PC-3 (cell line): ENCODE results near the gene TJAP1. TPM values are rescaled to one million over a fixed set of nuclear protein-coding genes. Genes with fewer than 3 reads are reported as not detected.

Source experiments
- ATAC-seq: fragments of 200-7000 bp; cut with Tn5 transposase; 2 replicates; pipeline ENCODE4 v1.9.1; 2020; ENCODE audit warnings: mild to moderate bottlenecking, moderate library complexity
- BruUV-seq: library from RNA; stranded (reverse); fragments of 400-500 nt; replicated peaks from 2 replicates; lab custom pipeline; 2021; lab: Mats Ljungman, UMichigan
- CTCF ChIA-PET: fragments of 300-600 bp; sonication (Branson Sonifier 250); formaldehyde crosslinking; loops from one replicate; lab custom pipeline; 2022; ENCODE audit warnings: antibody characterized with exemption; lab: Charles Lee
- POLR2A ChIA-PET: fragments of 300-600 bp; sonication (Branson Sonifier 250); formaldehyde crosslinking; loops from one replicate; lab custom pipeline; 2022; ENCODE audit warnings: antibody characterized with exemption; ENCODE audit not compliant: unreplicated experiment; lab: Charles Lee
- DNase-seq: peaks from one replicate; pipeline ENCODE4 v3.0.0-alpha.2; 2015
- H2AFZ ChIP-seq: fragments of 300-600 bp; sonication (generic); 2 replicates; pipeline ENCODE4 v1.6.0; 2016; ENCODE audit warnings: antibody characterized with exemption, low read length
- H3F3A ChIP-seq: fragments of 300-600 bp; sonication (generic); one replicate; pipeline ENCODE4 v1.6.0; 2017; ENCODE audit warnings: antibody characterized with exemption, low read length, control low read depth, mild to moderate bottlenecking; ENCODE audit not compliant: unreplicated experiment
- H3K27ac ChIP-seq: fragments of 300-600 bp; sonication (generic); 2 replicates; pipeline ENCODE4 v1.5.1; 2016; ENCODE audit warnings: mild to moderate bottlenecking, low read length
- H3K27me3 ChIP-seq: fragments of 300-600 bp; sonication (generic); 2 replicates; pipeline ENCODE4 v1.6.1; 2016; ENCODE audit warnings: low read length, mixed read lengths
- H3K36me3 ChIP-seq: fragments of 300-600 bp; sonication (generic); 2 replicates; pipeline ENCODE4 v1.6.1; 2016; ENCODE audit warnings: low read depth, mixed run types, low read length, mixed read lengths
- H3K4me1 ChIP-seq: fragments of 300-600 bp; sonication (generic); 2 replicates; pipeline ENCODE4 v1.5.1; 2016; ENCODE audit warnings: low read length; ENCODE audit not compliant: insufficient read depth
- H3K4me2 ChIP-seq: fragments of 300-600 bp; sonication (generic); 2 replicates; pipeline ENCODE4 v1.6.0; 2016; ENCODE audit warnings: low read length
- H3K4me3 ChIP-seq: fragments of 300-600 bp; sonication (generic); 2 replicates; pipeline ENCODE4 v1.5.1; 2016; ENCODE audit warnings: mild to moderate bottlenecking, low read length, mixed read lengths
- H3K79me2 ChIP-seq: fragments of 300-600 bp; sonication (generic); 2 replicates; pipeline ENCODE4 v1.6.1; 2017; ENCODE audit warnings: low read length, mixed read lengths
- H3K9ac ChIP-seq: fragments of 300-600 bp; sonication (generic); 2 replicates; pipeline ENCODE4 v1.6.0; 2016; ENCODE audit warnings: mild to moderate bottlenecking, low read length
- H3K9me2 ChIP-seq: fragments of 300-600 bp; sonication (generic); replicated peaks from 2 replicates; pipeline ENCODE4 v1.6.1; 2016; ENCODE audit warnings: mixed run types, low read length, mixed read lengths
- H3K9me3 ChIP-seq: fragments of 300-600 bp; sonication (generic); 2 replicates; pipeline ENCODE4 v1.6.1; 2016; ENCODE audit warnings: low read length, mixed read lengths
- H4K20me1 ChIP-seq: fragments of 300-600 bp; sonication (generic); 2 replicates; pipeline ENCODE4 v1.6.1; 2016; ENCODE audit warnings: low read length, mixed read lengths
- EZH2 ChIP-seq: fragments of 300-600 bp; sonication (generic); IDR thresholded peaks from one replicate; pipeline ENCODE4 v1.6.1; 2017; ENCODE audit warnings: antibody characterized with exemption, mild to moderate bottlenecking, low read length; ENCODE audit not compliant: unreplicated experiment
- EZH2phosphoT487 ChIP-seq: fragments of 300-600 bp; sonication (generic); IDR thresholded peaks from 2 replicates; pipeline ENCODE4 v1.6.1; 2018; ENCODE audit warnings: mild to moderate bottlenecking, antibody characterized with exemption, low read length, borderline replicate concordance
- intact Hi-C: fragments of 100-400 bp; cut with micrococcal nuclease; formaldehyde crosslinking; loops from 2 replicates; pipeline ENCODE4 v1.9.0; 2023
- total RNA-seq: library from RNA; depleted of rRNA; stranded (reverse); fragments of >200 nt; gene quantifications from 2 replicates; pipeline ENCODE4 v1.2.3, GENCODE V29; 2014
- TF ChIP-seq, protein P1 (sequence below): fragments of 300-600 bp; sonication (generic); conservative IDR thresholded peaks from 2 replicates; pipeline ENCODE4 v1.5.1; 2017; ENCODE audit warnings: antibody characterized with exemption, low read depth, mild to moderate bottlenecking, low read length

The TJAP1 gene
- total RNA-seq, 1 experiment from 2014 or later, result 28.5 TPM

DNA sequence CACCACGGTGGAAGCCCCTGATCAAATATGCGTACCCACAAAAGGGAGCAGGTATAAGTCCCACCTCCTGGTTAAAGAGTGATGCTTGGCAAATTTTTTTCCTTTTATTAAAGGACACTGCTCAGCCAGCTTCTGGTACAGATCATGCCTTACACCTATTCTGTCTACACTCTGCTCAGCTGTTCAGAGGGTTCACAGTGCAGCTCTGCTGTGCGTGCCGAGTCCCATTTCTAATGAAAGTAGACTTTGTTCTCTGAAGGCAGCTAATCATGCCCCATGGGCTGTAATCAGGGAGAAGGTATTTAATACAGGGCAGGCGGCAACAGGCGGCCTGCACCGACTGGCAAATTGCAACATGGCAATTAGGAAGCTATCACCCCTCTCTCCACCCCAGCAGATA lies 16.5 kb downstream of the TJAP1 start:
- DNase-seq, result no peak
- H3K9ac ChIP-seq, result no peak overlapping the region
- CTCF ChIA-PET, result no interaction called here

DNA sequence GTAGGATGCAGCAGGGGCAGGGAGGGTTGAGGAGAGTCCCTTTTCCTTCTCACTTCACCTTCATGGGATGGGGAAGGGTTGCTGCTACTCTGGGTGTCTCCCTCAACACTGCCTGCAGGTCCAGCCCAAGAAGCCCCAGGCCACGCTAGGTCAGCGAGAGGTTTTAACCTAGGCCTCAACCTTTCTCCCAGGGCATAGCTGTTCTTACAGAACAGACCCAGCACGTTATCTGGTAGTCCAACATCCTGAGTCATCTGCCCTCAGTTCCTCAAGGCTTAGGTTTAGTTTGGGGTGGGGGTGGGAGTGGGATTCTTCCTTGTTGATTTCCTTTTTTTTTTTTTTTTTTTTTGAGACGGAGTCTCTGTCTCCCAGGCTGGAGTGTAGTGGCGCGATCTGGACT lies 17.0 kb downstream of the TJAP1 start:
- intact Hi-C loops, result no loop called here
- Histone ChIP-seq H3K27ac (no peak overlapping the region), H3K4me2 (no peak overlapping the region), H3K36me3 (peaks cover 6% of the 10 kb centered on the region), H3K79me2 (peaks cover 45% of the 10 kb centered on the region), H3K9ac (no peak overlapping the region), H3K9me3 (no peaks in the 10 kb centered on the region), H2AFZ (no peak overlapping the region), H4K20me1 (peaks cover 8% of the 10 kb centered on the region; the same call in 1 of the 2 replicates), H3K27me3 (no peaks in the 10 kb centered on the region), H3K4me3 (no peak overlapping the region), H3F3A (no peaks in the 10 kb centered on the region), H3K4me1 (peaks cover 4% of the 10 kb centered on the region; the same call in 1 of the 2 replicates), H3K9me2 (no peaks in the 10 kb centered on the region)
- no TSS peak for BruUV-seq
- CTCF ChIA-PET, result no interaction called here
- TF ChIP-seq EZH2 (no peak), EZH2phosphoT487 (no peak)
- TF ChIP-seq, protein P1, sequence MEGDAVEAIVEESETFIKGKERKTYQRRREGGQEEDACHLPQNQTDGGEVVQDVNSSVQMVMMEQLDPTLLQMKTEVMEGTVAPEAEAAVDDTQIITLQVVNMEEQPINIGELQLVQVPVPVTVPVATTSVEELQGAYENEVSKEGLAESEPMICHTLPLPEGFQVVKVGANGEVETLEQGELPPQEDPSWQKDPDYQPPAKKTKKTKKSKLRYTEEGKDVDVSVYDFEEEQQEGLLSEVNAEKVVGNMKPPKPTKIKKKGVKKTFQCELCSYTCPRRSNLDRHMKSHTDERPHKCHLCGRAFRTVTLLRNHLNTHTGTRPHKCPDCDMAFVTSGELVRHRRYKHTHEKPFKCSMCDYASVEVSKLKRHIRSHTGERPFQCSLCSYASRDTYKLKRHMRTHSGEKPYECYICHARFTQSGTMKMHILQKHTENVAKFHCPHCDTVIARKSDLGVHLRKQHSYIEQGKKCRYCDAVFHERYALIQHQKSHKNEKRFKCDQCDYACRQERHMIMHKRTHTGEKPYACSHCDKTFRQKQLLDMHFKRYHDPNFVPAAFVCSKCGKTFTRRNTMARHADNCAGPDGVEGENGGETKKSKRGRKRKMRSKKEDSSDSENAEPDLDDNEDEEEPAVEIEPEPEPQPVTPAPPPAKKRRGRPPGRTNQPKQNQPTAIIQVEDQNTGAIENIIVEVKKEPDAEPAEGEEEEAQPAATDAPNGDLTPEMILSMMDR, result no peak
- DNase-seq (no peak), ATAC-seq (no peak)
- POLR2A ChIA-PET, result no interaction called here

More for the DNA sequence above, 16.5 kb downstream of the TJAP1 start:
- Histone ChIP-seq H3K4me1 (peaks cover 4% of the 10 kb centered on the region; the same call in 1 of the 2 replicates), H3K4me3 (no peak overlapping the region), H4K20me1 (peaks cover 12% of the 10 kb centered on the region; the same call in 1 of the 2 replicates), H3K27me3 (no peaks in the 10 kb centered on the region), H3K9me3 (no peaks in the 10 kb centered on the region), H3K36me3 (peaks cover under 1% of the 10 kb centered on the region; the same call in 1 of the 2 replicates), H3F3A (no peaks in the 10 kb centered on the region), H3K79me2 (peaks cover 46% of the 10 kb centered on the region), H3K4me2 (no peak overlapping the region), H3K27ac (no peak overlapping the region), H3K9me2 (no peaks in the 10 kb centered on the region), H2AFZ (no peak overlapping the region)
- ATAC-seq, result no peak
- no peak for TF ChIP-seq EZH2
- TF ChIP-seq EZH2phosphoT487, result no peak
- POLR2A ChIA-PET, result no interaction called here
- no TSS peak for BruUV-seq
- intact Hi-C loops, result no loop called here

DNA sequence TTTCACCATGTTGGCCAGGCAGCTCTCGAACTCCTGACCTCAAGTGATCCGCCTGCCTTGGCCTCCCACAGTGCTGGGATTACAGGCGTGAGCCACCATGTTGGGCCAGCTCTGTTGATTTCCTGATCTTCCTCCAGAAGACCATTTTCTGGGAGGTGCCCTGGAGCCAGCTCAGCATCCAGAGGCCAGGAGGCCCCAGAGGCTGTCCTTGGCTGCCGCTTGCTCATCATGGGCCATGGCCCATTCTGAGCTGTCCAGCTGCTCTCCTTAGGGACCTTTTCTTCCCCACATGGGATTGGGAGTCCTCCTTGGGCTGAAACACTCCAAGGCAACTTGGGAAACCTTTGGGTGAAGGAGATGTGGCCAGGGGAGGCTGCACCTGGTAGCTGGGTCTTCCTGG lies 17.4 kb downstream of the TJAP1 start:
- no peak overlapping the region for H3K4me3 ChIP-seq
- no peak overlapping the region for H3K27ac ChIP-seq
- H3K79me2 ChIP-seq, result peaks cover 41% of the 10 kb centered on the region
- no peak overlapping the region for H3K4me2 ChIP-seq
- ATAC-seq, result no peak
- no peaks in the 10 kb centered on the region for H3K9me2 ChIP-seq
- no peaks in the 10 kb centered on the region for H3K27me3 ChIP-seq
- H2AFZ ChIP-seq, result no peak overlapping the region
- DNase-seq, result no peak
- ChIA-PET POLR2A (no interaction called here), CTCF (no interaction called here)
- peaks cover 4% of the 10 kb centered on the region; the same call in 1 of the 2 replicates for H3K4me1 ChIP-seq
- no peaks in the 10 kb centered on the region for H3F3A ChIP-seq
- no peak overlapping the region for H3K9ac ChIP-seq
- TF ChIP-seq, protein P1, result no peak
- TF ChIP-seq EZH2 (no peak), EZH2phosphoT487 (no peak)
- 0 out of 2 replicates have a peak, but pooled peaks cover 7% of the 10 kb centered on the region for H4K20me1 ChIP-seq
- no TSS peak for BruUV-seq
- intact Hi-C loops, result no loop called here
- no peaks in the 10 kb centered on the region for H3K9me3 ChIP-seq
- peaks cover 7% of the 10 kb centered on the region for H3K36me3 ChIP-seq
